Nephron (organoid): ENCODE measurements around the gene DUOXA1.

Experiments
- H3K27ac Mint-ChIP-seq, 3 experiments: 2 replicates each; pipeline ENCODE4 v1.8.0; 2020; ENCODE audit warnings: mixed read lengths in 3 of 3, mild to moderate bottlenecking in 2 of 3, moderate library complexity in 1 of 3
- H3K27me3 Mint-ChIP-seq: 2 replicates; pipeline ENCODE4 v1.8.0; 2021; ENCODE audit warnings: low read depth, mild to moderate bottlenecking, moderate library complexity, mixed read lengths
- H3K36me3 Mint-ChIP-seq: 2 replicates; pipeline ENCODE4 v1.8.0; 2020; ENCODE audit warnings: low read depth, mixed read lengths
- H3K4me1 Mint-ChIP-seq: 2 replicates; pipeline ENCODE4 v1.8.0; 2020; ENCODE audit warnings: mixed read lengths
- H3K4me3 Mint-ChIP-seq, 3 experiments: 2 replicates each; pipeline ENCODE4 v1.8.0; 2020; ENCODE audit warnings: mild to moderate bottlenecking in 3 of 3, mixed read lengths in 3 of 3, moderate library complexity in 2 of 3
- H3K9me3 Mint-ChIP-seq: 2 replicates; pipeline ENCODE4 v1.8.0; 2020; ENCODE audit warnings: mixed read lengths
- CTCF ChIP-seq, 3 experiments: fragments of 200-600 bp; sonication (generic); IDR thresholded peaks; one replicate each; pipeline ENCODE4 v1.5.0; 2021; ENCODE audit warnings: antibody characterized with exemption in 3 of 3; ENCODE audit not compliant: unreplicated experiment in 3 of 3

The DUOXA1 gene

GRCh38 chr15:45112143-45112590 is 17.5 kb downstream of the DUOXA1 start:
- Mint-ChIP-seq H3K4me1 (peaks cover 6% of the 10 kb centered on the region), H3K27ac (no peak overlapping the region), H3K36me3 (no peaks in the 10 kb centered on the region), H3K9me3 (no peaks in the 10 kb centered on the region), H3K27me3 (peaks cover 89% of the 10 kb centered on the region), H3K4me3 (peak overlapping the region; percentile 26 to 62 (median 57))
- TF ChIP-seq CTCF (IDR thresholded peaks at IDR 0.05; ENCODE audit: unreplicated experiment in 3 of 3), result no peak

GRCh38 chr15:45111390-45112142 is 18.1 kb downstream of the DUOXA1 start:
- no peaks in the 10 kb centered on the region for H3K36me3 Mint-ChIP-seq
- H3K4me1 Mint-ChIP-seq, result peaks cover 6% of the 10 kb centered on the region
- peak overlapping the region in 2 of 3 experiments; percentile 26 to 62 for H3K4me3 Mint-ChIP-seq
- H3K9me3 Mint-ChIP-seq, result no peaks in the 10 kb centered on the region
- peaks cover 89% of the 10 kb centered on the region for H3K27me3 Mint-ChIP-seq
- no peak for TF ChIP-seq CTCF (IDR thresholded peaks at IDR 0.05; ENCODE audit: unreplicated experiment in 3 of 3)
- H3K27ac Mint-ChIP-seq, result no peak overlapping the region

GRCh38 chr15:45110256-45110820 is 19.3 kb downstream of the DUOXA1 start:
- H3K36me3 Mint-ChIP-seq, result no peaks in the 10 kb centered on the region
- no peak for TF ChIP-seq CTCF (IDR thresholded peaks at IDR 0.05; ENCODE audit: unreplicated experiment in 3 of 3)
- H3K27ac Mint-ChIP-seq, result no peak overlapping the region

GRCh38 chr15:45107941-45108630 is 21.6 kb downstream of the DUOXA1 start:
- Mint-ChIP-seq H3K4me1 (peaks cover 6% of the 10 kb centered on the region), H3K27me3 (peaks cover 81% of the 10 kb centered on the region), H3K9me3 (no peaks in the 10 kb centered on the region), H3K27ac (no peak overlapping the region), H3K36me3 (no peaks in the 10 kb centered on the region), H3K4me3 (no peak overlapping the region)
- TF ChIP-seq CTCF (IDR thresholded peaks at IDR 0.05; ENCODE audit: unreplicated experiment in 3 of 3), result no peak

More at GRCh38 chr15:45110256-45110820, 19.3 kb downstream of the DUOXA1 start:
- no peaks in the 10 kb centered on the region for H3K9me3 Mint-ChIP-seq
- no peak overlapping the region for H3K4me3 Mint-ChIP-seq
- peaks cover 6% of the 10 kb centered on the region for H3K4me1 Mint-ChIP-seq
- peaks cover 87% of the 10 kb centered on the region for H3K27me3 Mint-ChIP-seq

GRCh38 chr15:45106002-45106790 is 23.5 kb downstream of the DUOXA1 start:
- Mint-ChIP-seq H3K4me1 (no peaks in the 10 kb centered on the region), H3K4me3 (no peak overlapping the region), H3K27me3 (peaks cover 67% of the 10 kb centered on the region), H3K36me3 (no peaks in the 10 kb centered on the region), H3K27ac (no peak overlapping the region), H3K9me3 (no peaks in the 10 kb centered on the region)
- no peak for TF ChIP-seq CTCF (IDR thresholded peaks at IDR 0.05; ENCODE audit: unreplicated experiment in 3 of 3)
